K562 (cell line): ENCODE results near the gene CYP11A1.
A peak's percentile ranks its signal among the peaks of the same experiment; 100 is the strongest.

Source experiments
- BRF2 ChIP-seq: IDR thresholded peaks from 3 replicates; pipeline ENCODE4 v1.6.1; 2011; ENCODE audit warnings: borderline replicate concordance, mild to moderate bottlenecking; ENCODE audit not compliant: insufficient read length, insufficient read depth
- CHD2 ChIP-seq: IDR thresholded peaks from 2 replicates; pipeline ENCODE4 v1.6.1; 2011; ENCODE audit warnings: low read depth, low read length
- CTCF ChIP-seq, 3 experiments: IDR thresholded peaks in 2 of 3; conservative IDR thresholded peaks in 1 of 3; 2 replicates each; pipeline ENCODE4 v1.5.1; 2011 to 2012; ENCODE audit warnings: low read length in 3 of 3, mild to moderate bottlenecking in 3 of 3, control low read depth in 2 of 3, improper control_type of control experiment in 1 of 3, inconsistent platforms in 1 of 3, low read depth in 1 of 3, mixed read lengths in 1 of 3, moderate library complexity in 1 of 3; ENCODE audit not compliant: insufficient read depth in 2 of 3
- E2F4 ChIP-seq: sonication (generic); formaldehyde crosslinking; IDR thresholded peaks from 2 replicates; pipeline ENCODE4 v1.8.0; 2022; ENCODE audit warnings: mild to moderate bottlenecking, low read depth, missing genetic modification reagents
- EZH2 ChIP-seq: IDR thresholded peaks from 2 replicates; pipeline ENCODE4 v1.6.1; 2012; ENCODE audit warnings: low read depth, mild to moderate bottlenecking, inconsistent platforms, low read length, borderline replicate concordance
- NFE2 ChIP-seq: IDR thresholded peaks from 2 replicates; pipeline ENCODE4 v1.6.1; 2014; ENCODE audit warnings: antibody characterized with exemption, low read depth
- PTRF ChIP-seq: fragments of 450-650 bp; IDR thresholded peaks from 2 replicates; pipeline ENCODE4 v1.6.1; 2016; ENCODE audit warnings: mild to moderate bottlenecking, missing genetic modification characterization, missing compliant biosample characterization
- USF1 ChIP-seq: sonication (generic); formaldehyde crosslinking; IDR thresholded peaks from 2 replicates; pipeline ENCODE4 v1.9.0; 2022; ENCODE audit warnings: mild to moderate bottlenecking, missing genetic modification reagents

GRCh38 chr15:74396445-74397238, 29.2 kb upstream of the CYP11A1 start:
- TF ChIP-seq NFE2 (no peak), CHD2 (no peak), EZH2 (no peak), USF1 (CRISPR knock-in tag) (no peak), BRF2 (no peak), E2F4 (CRISPR knock-in tag) (no peak), PTRF (tag) (no peak), CTCF (IDR thresholded peaks at IDR 0.05 in 2 of 3, conservative IDR thresholded peaks at IDR 0.05 in 1 of 3; ENCODE audit: insufficient read depth in 2 of 3, low read depth in 1 of 3, low read length in 3 of 3) (0 out of 6 replicates have a peak, but pooled peaks of 1 of the 3 experiments have one; percentile 4)
